HepG2 (cell line): ENCODE data around the gene SLC5A6. TPM values are rescaled to one million over a fixed set of nuclear protein-coding genes. Genes with fewer than 3 reads are reported as not detected.
A peak's percentile ranks its signal among the peaks of the same experiment; 100 is the strongest.

Experiments used
- EZH2 ChIP-seq: conservative IDR thresholded peaks from 2 replicates; pipeline ENCODE4 v1.6.1; 2012; ENCODE audit warnings: mild to moderate bottlenecking, low read depth, low read length, moderate library complexity
- FOXA3 ChIP-seq: IDR thresholded peaks from 2 replicates; pipeline ENCODE4 v1.6.1; 2016; ENCODE audit warnings: missing genetic modification reagents, missing compliant biosample characterization
- IRF2 ChIP-seq: IDR thresholded peaks from 2 replicates; pipeline ENCODE4 v1.6.1; 2018; ENCODE audit warnings: missing genetic modification reagents, missing compliant biosample characterization
- KLF16 ChIP-seq, 2 experiments: sonication (generic) in 1 of 2; formaldehyde crosslinking in 1 of 2; IDR thresholded peaks; 2 replicates each; pipeline versions ENCODE4 v1.6.1 to v1.8.0; 2016 to 2023; ENCODE audit warnings: missing genetic modification reagents in 2 of 2, missing compliant biosample characterization in 1 of 2
- NAIF1 ChIP-seq: sonication (generic); formaldehyde crosslinking; IDR thresholded peaks from 2 replicates; pipeline ENCODE4 v1.5.0; 2020; ENCODE audit warnings: mild to moderate bottlenecking, missing genetic modification reagents, borderline replicate concordance
- NR2F1 ChIP-seq, 2 experiments: fragments of 450-650 bp in 1 of 2; formaldehyde crosslinking in 1 of 2; IDR thresholded peaks; 2 replicates each; pipeline versions ENCODE4 v1.5.0 to v1.6.1; 2016 to 2020; ENCODE audit warnings: mild to moderate bottlenecking in 1 of 2, missing compliant biosample characterization in 1 of 2, missing genetic modification reagents in 1 of 2, moderate library complexity in 1 of 2
- ONECUT2 ChIP-seq: sonication (generic); formaldehyde crosslinking; IDR thresholded peaks from 2 replicates; pipeline ENCODE4 v1.4.0; 2020; ENCODE audit warnings: missing genetic modification reagents
- PTBP1 ChIP-seq: fragments of 200-400 bp; formaldehyde crosslinking; IDR thresholded peaks from 2 replicates; pipeline ENCODE4 v1.6.1; 2018; ENCODE audit warnings: low read length, low read depth; ENCODE audit not compliant: poor library complexity, severe bottlenecking
- SETDB1 ChIP-seq: sonication (generic); formaldehyde crosslinking; IDR thresholded peaks from 2 replicates; pipeline ENCODE4 v1.5.1; 2020; ENCODE audit warnings: missing genetic modification reagents, mild to moderate bottlenecking, borderline replicate concordance
- SMC3 ChIP-seq: IDR thresholded peaks from 2 replicates; pipeline ENCODE4 v1.6.1; 2011; ENCODE audit warnings: low read length, improper control_type of control experiment
- STAG1 ChIP-seq: sonication (generic); formaldehyde crosslinking; IDR thresholded peaks from 2 replicates; pipeline ENCODE4 v1.4.0; 2020; ENCODE audit warnings: missing genetic modification reagents
- ZNF138 ChIP-seq: sonication (generic); formaldehyde crosslinking; IDR thresholded peaks from 2 replicates; pipeline ENCODE4 v1.5.0; 2020; ENCODE audit warnings: mild to moderate bottlenecking, low read depth, missing genetic modification reagents
- ZNF343 ChIP-seq: sonication (generic); formaldehyde crosslinking; IDR thresholded peaks from 2 replicates; pipeline ENCODE4 v1.4.0; 2020; ENCODE audit warnings: mild to moderate bottlenecking, missing genetic modification reagents
- ZNF382 ChIP-seq: sonication (generic); formaldehyde crosslinking; IDR thresholded peaks from 2 replicates; pipeline ENCODE4 v1.5.0; 2020; ENCODE audit warnings: missing genetic modification reagents, mild to moderate bottlenecking, borderline replicate concordance
- ZNF782 ChIP-seq: sonication (generic); formaldehyde crosslinking; IDR thresholded peaks from 2 replicates; pipeline ENCODE4 v1.4.0; 2020; ENCODE audit warnings: missing genetic modification reagents, mild to moderate bottlenecking, borderline replicate concordance
- ZNF879 ChIP-seq: sonication (generic); formaldehyde crosslinking; IDR thresholded peaks from 2 replicates; pipeline ENCODE4 v1.8.1; 2023; ENCODE audit warnings: missing genetic modification reagents
- polyA plus RNA-seq, 8 experiments: library from polyadenylated mRNA; depleted of rRNA in 3 of 8; stranded (reverse) in 7 of 8; unstranded in 1 of 8; fragments of >200 nt; fragmentation: Illumina TruSeq in 4 of 8; extraction: Trizol in 4 of 8; gene quantifications; 2 replicates each; pipeline versions ENCODE4 v1.2.1 to v1.2.3, GENCODE V29; 2011 to 2016; ENCODE audit warnings: low read depth in 4 of 8, missing spikeins in 1 of 8, mixed read lengths in 1 of 8; ENCODE audit not compliant: insufficient read depth in 1 of 8
- total RNA-seq, 5 experiments: library from RNA; depleted of rRNA; stranded (reverse); fragments of >200 nt; fragmentation: Illumina TruSeq; extraction: Trizol; gene quantifications; 2 replicates each; pipeline ENCODE4 v1.2.3, GENCODE V29; 2016; ENCODE audit warnings: low read depth in 1 of 5
- TF ChIP-seq, protein P1 (sequence below): IDR thresholded peaks from 2 replicates; pipeline ENCODE4 v1.6.1; 2016
- TF ChIP-seq, protein P2 (sequence below): sonication (generic); formaldehyde crosslinking; IDR thresholded peaks from 2 replicates; pipeline ENCODE4 v1.4.0; 2020; ENCODE audit warnings: missing genetic modification reagents
- TF ChIP-seq, protein P3 (sequence below): sonication (generic); formaldehyde crosslinking; conservative IDR thresholded peaks from 2 replicates; pipeline ENCODE4 v1.4.0; 2020; ENCODE audit warnings: missing genetic modification reagents
- TF ChIP-seq, protein P4 (sequence below): sonication (generic); formaldehyde crosslinking; IDR thresholded peaks from 2 replicates; pipeline ENCODE4 v1.4.0; 2020; ENCODE audit warnings: missing genetic modification reagents

The SLC5A6 gene
- total and polyA plus RNA-seq, 2 of the 13 experiments (the other 11 are each of a cell fraction or from before 2014, with no cell fraction given), result 135 to 417 TPM

DNA sequence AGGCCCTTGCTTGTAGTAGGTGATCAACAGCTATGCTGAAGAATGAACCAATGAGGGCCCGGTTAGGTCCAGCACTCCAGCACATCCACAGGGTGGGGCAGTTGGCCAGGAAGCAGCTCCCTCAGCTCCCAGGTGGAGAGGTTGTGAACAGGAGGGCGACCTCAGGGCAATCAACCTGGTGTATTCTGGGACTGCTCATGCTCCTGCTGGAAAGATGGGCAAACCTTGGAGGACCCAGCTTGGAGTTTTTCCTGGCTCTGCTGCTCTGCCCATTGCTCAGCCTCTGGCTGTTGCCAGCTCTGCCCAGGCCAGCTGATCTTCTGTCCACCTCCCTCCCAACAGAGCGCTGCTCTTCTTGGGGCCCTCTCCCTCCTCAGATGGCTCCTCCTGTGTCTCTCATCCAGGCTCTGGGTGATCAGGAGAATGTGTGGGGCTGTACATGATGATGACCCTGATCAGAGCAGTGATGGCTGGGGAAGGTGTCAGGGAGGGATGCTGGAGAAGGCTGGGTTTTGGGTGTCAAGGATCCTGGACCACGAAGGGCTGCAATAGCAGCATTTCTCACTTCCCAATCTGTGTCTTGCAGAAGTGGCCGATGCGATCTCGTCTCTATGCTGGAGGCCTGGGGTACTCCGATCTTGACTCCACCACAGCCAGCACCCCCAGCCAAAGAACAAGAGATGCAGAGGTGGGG is 59.8 kb downstream of the SLC5A6 start (continued):
- TF ChIP-seq, protein P1, sequence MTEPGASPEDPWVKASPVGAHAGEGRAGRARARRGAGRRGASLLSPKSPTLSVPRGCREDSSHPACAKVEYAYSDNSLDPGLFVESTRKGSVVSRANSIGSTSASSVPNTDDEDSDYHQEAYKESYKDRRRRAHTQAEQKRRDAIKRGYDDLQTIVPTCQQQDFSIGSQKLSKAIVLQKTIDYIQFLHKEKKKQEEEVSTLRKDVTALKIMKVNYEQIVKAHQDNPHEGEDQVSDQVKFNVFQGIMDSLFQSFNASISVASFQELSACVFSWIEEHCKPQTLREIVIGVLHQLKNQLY (CRISPR knock-in tag), result no peak
- TF ChIP-seq, protein P2, sequence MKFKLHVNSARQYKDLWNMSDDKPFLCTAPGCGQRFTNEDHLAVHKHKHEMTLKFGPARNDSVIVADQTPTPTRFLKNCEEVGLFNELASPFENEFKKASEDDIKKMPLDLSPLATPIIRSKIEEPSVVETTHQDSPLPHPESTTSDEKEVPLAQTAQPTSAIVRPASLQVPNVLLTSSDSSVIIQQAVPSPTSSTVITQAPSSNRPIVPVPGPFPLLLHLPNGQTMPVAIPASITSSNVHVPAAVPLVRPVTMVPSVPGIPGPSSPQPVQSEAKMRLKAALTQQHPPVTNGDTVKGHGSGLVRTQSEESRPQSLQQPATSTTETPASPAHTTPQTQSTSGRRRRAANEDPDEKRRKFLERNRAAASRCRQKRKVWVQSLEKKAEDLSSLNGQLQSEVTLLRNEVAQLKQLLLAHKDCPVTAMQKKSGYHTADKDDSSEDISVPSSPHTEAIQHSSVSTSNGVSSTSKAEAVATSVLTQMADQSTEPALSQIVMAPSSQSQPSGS, result no peak
- TF ChIP-seq STAG1 (CRISPR knock-in tag) (peak; percentile 95), ZNF138 (CRISPR knock-in tag) (no peak), KLF16 (CRISPR knock-in tag; IDR thresholded peaks at IDR 0.05) (no peak), ZNF879 (no peak), ONECUT2 (CRISPR knock-in tag) (no peak), NR2F1 (CRISPR knock-in tag; IDR thresholded peaks at IDR 0.05) (no peak), ZNF343 (CRISPR knock-in tag) (no peak), PTBP1 (no peak), SETDB1 (no peak), IRF2 (CRISPR knock-in tag) (0 out of 2 replicates have a peak, but pooled peaks have one; percentile 28), NAIF1 (0 out of 2 replicates have a peak, but pooled peaks have one; percentile 23), ZNF382 (CRISPR knock-in tag) (no peak), SMC3 (peak; percentile 94), EZH2 (no peak), ZNF782 (CRISPR knock-in tag) (no peak), FOXA3 (CRISPR knock-in tag) (peak; percentile 58; the same call in 1 of the 2 replicates)
- TF ChIP-seq, protein P3, sequence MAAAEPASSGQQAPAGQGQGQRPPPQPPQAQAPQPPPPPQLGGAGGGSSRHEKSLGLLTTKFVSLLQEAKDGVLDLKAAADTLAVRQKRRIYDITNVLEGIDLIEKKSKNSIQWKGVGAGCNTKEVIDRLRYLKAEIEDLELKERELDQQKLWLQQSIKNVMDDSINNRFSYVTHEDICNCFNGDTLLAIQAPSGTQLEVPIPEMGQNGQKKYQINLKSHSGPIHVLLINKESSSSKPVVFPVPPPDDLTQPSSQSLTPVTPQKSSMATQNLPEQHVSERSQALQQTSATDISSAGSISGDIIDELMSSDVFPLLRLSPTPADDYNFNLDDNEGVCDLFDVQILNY (CRISPR knock-in tag), result no peak
- TF ChIP-seq, protein P4, sequence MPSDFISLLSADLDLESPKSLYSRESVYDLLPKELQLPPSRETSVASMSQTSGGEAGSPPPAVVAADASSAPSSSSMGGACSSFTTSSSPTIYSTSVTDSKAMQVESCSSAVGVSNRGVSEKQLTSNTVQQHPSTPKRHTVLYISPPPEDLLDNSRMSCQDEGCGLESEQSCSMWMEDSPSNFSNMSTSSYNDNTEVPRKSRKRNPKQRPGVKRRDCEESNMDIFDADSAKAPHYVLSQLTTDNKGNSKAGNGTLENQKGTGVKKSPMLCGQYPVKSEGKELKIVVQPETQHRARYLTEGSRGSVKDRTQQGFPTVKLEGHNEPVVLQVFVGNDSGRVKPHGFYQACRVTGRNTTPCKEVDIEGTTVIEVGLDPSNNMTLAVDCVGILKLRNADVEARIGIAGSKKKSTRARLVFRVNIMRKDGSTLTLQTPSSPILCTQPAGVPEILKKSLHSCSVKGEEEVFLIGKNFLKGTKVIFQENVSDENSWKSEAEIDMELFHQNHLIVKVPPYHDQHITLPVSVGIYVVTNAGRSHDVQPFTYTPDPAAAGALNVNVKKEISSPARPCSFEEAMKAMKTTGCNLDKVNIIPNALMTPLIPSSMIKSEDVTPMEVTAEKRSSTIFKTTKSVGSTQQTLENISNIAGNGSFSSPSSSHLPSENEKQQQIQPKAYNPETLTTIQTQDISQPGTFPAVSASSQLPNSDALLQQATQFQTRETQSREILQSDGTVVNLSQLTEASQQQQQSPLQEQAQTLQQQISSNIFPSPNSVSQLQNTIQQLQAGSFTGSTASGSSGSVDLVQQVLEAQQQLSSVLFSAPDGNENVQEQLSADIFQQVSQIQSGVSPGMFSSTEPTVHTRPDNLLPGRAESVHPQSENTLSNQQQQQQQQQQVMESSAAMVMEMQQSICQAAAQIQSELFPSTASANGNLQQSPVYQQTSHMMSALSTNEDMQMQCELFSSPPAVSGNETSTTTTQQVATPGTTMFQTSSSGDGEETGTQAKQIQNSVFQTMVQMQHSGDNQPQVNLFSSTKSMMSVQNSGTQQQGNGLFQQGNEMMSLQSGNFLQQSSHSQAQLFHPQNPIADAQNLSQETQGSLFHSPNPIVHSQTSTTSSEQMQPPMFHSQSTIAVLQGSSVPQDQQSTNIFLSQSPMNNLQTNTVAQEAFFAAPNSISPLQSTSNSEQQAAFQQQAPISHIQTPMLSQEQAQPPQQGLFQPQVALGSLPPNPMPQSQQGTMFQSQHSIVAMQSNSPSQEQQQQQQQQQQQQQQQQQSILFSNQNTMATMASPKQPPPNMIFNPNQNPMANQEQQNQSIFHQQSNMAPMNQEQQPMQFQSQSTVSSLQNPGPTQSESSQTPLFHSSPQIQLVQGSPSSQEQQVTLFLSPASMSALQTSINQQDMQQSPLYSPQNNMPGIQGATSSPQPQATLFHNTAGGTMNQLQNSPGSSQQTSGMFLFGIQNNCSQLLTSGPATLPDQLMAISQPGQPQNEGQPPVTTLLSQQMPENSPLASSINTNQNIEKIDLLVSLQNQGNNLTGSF (CRISPR knock-in tag), result no peak
